HG02610 (cell line): ENCODE data around the gene GPR183.
A peak's percentile ranks its signal among the peaks of the same experiment; 100 is the strongest.
"Not testable (repeated sequence)": the region's sequence is repeated elsewhere in the genome, so short reads cannot be mapped to it uniquely, and the experiment has no call there.

ENCODE experiments used
- ATAC-seq: cut with Tn5 transposase; IDR thresholded peaks from one replicate; pipeline ENCODE4 v1.9.1; 2021; ENCODE audit warnings: mild to moderate bottlenecking, moderate library complexity; ENCODE audit not compliant: unreplicated experiment

The GPR183 gene

DNA sequence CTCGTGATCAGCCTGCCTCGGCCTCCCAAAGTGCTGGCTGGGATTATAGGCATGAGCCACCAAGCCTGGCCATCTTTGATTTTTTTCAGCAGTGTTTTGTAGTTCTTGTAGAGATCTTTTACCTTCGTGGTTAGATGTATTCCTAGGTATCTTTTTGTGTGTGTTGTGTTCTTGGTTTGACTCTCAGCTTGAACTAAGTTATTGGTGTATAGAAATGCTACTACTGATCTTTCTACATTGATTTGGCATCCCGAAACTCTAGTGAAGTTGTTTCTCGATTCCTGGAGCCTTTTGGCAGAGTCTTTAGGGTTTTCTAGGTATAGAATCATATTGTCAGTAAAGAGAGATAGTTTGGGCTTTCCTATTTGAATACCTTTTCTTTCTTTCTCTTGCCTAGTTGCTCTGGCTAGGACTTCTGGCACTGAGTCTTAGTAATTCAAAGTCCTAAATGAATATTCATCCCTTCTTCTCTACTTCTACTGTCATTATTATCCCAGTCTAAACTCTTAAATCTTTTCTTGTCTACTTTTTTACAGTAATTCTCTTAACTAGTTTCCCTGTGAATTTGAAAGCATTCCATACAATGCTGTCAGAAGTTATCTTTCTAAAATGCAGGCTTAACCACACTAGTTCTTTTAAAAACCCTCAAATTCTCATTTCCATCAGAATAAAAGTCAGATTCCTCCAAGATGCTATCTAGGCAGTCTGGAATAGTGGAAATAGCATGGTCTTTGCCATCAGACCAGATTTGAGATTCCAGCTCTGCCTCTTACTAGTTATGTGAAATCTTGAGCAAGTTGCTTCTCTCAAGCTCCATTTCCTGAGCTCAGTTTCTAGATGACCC is 56.0 kb downstream of the GPR183 start:
- peak; percentile 79 for ATAC-seq

DNA sequence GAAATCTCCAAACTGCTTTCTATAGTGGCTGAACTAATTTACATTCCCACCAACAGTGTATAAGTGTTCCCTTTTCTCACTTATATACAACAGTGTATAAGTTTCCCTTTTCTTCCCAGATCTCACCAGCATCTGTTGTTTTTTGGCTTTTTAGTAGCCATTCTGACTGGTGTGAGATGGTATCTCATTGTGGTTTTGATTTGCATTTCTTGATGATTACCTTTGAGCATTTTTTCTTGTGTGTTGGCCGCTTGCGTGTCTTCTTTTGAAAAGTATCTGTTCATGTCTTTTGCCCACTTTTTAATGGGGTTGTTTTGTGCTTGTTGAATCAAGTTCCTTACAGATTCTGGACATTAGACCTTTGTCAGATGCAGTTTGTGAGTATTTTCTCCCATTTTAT is 57.6 kb downstream of the GPR183 start:
- not testable (repeated sequence) for ATAC-seq

DNA sequence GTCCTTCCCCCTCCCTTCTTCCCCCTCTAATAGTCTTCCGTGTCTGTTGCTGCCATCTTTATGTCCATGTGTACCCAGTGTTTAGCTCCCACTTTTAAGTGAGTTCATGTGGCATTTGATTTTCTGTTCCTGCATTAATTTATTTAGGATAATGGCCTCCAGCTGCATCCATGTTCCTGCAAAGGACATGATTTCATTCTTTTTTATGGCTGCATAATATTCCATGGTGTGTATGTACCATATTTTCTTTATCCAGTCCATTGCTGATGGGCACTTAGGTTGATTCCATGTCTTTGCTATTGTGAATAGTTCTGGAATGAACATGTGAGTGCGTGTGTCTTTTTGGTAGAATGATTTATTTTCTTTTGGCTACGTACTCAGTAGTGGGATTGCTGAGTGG is 58.0 kb downstream of the GPR183 start:
- not testable (repeated sequence) for ATAC-seq

DNA sequence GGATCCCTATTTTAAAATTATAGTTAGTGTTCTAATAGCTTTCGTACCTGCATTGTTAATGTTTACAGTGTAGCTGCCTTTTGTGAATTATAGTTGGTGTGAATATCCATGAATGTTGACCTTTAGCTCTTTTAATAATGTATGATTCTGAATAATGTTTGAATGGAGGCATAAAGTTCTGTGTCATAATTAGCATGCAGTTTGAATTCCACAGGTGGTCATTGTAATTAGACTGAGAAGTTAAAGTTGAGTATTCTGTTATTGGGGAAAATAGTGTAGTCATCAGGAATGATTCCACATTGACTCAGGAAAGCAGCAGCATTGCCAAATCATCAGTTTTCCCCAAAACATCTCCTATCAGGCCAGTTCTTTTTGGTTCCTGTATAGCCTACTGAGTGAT is 61.1 kb downstream of the GPR183 start:
- no peak for ATAC-seq
